ENCODE results near the gene NKX6-2.
"Not testable (repeated sequence)": the region's sequence is repeated elsewhere in the genome, so short reads cannot be mapped to it uniquely, and the experiment has no call there.

NKX6-2 gene

DNA sequence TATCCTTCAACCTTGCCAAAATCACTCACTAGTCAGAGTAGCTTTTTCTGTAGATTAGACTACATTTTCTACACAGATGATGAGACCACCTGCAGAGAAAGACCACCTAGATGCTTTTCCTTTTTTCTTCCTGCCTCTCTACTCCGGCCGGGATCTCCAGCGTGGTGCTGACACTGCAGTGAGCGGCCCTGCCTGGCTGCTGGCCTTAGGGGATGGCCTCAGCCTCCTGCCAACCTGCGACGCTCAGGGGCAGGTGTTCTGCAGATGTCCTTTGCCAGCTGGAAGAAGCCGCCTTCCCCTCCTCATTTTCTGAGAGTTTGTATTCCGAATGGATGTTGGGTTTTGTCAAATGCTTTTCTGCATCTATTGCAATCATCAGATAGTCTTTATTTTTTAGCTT is 43.5 kb upstream of the NKX6-2 start:
- TF ChIP-seq, protein P1, sequence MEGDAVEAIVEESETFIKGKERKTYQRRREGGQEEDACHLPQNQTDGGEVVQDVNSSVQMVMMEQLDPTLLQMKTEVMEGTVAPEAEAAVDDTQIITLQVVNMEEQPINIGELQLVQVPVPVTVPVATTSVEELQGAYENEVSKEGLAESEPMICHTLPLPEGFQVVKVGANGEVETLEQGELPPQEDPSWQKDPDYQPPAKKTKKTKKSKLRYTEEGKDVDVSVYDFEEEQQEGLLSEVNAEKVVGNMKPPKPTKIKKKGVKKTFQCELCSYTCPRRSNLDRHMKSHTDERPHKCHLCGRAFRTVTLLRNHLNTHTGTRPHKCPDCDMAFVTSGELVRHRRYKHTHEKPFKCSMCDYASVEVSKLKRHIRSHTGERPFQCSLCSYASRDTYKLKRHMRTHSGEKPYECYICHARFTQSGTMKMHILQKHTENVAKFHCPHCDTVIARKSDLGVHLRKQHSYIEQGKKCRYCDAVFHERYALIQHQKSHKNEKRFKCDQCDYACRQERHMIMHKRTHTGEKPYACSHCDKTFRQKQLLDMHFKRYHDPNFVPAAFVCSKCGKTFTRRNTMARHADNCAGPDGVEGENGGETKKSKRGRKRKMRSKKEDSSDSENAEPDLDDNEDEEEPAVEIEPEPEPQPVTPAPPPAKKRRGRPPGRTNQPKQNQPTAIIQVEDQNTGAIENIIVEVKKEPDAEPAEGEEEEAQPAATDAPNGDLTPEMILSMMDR (IDR thresholded peaks at IDR 0.05; ENCODE audit: control extremely low read depth, extremely low read depth, low read depth, missing control alignments) = no peak
- CTCF ChIA-PET = no interaction called here
- DNase-seq (ENCODE audit: extremely low spot score) = no peak
- POLR2A ChIA-PET = no interaction called here

GRCh38 chr10:132828681-132829080 is 42.7 kb upstream of the NKX6-2 start:
- TF ChIP-seq, protein P1 (IDR thresholded peaks at IDR 0.05; ENCODE audit: control extremely low read depth, extremely low read depth, low read depth, missing control alignments) = no peak
- ChIA-PET CTCF (no interaction called here), POLR2A (no interaction called here)
- DNase-seq (ENCODE audit: extremely low spot score) = no peak

DNA sequence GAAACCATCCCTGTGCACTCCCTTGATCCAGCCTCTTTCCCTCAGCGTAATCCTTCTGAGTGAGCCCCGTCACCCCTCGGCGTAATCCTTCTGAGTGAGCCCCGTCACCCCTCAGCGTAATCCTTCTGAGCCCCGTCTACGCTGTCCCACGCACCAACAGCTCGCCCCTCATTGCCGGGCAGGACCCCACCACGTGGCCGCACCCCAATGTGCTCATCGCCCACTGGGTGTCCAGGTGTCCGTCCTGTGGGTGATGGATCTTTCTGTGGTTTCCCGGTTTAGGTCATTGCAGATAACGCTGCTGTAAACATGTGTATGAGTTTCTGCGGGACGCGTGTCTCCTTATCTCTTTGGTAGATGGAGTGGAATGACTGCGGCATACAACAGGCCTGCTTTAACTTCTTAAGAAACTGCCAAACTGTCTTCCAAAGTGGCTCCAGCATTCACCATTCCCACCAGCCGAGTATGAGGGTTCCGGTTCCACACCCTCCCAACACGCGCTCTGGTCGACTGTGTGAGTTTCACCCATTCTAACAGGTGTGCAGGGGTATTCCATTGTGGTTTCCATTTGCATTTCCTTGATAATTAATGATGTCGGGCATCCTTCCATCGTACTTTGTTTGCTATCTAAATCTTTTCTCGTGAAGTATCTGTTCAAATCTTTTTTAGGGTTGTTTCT is 42.1 kb upstream of the NKX6-2 start:
- ChIA-PET POLR2A (no interaction called here), CTCF (no interaction called here)
- DNase-seq (ENCODE audit: extremely low spot score) = no peak
- TF ChIP-seq, protein P1 (IDR thresholded peaks at IDR 0.05; ENCODE audit: control extremely low read depth, extremely low read depth, low read depth, missing control alignments) = no peak

DNA sequence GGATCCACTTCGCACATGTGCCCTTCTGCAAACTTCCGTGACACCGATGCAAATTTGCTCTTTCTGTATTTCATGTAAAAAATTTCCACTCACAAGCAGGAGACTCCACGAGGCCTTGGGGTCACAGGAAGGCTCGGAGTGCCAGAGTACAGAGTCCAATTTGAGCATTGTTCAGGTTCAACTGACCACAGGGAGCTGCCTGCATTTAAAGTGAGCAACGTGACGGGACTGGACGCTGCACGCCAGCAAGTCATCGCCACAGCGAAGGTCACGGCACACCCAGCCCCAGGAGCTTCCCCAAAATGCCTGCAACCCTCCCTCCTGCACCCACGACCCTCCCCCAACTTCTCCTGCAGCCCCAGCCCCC is 41.5 kb upstream of the NKX6-2 start:
- CTCF ChIA-PET = no interaction called here
- no peak for DNase-seq (ENCODE audit: extremely low spot score)
- TF ChIP-seq, protein P1 (IDR thresholded peaks at IDR 0.05; ENCODE audit: control extremely low read depth, extremely low read depth, low read depth, missing control alignments) = no peak
- POLR2A ChIA-PET = no interaction called here

DNA sequence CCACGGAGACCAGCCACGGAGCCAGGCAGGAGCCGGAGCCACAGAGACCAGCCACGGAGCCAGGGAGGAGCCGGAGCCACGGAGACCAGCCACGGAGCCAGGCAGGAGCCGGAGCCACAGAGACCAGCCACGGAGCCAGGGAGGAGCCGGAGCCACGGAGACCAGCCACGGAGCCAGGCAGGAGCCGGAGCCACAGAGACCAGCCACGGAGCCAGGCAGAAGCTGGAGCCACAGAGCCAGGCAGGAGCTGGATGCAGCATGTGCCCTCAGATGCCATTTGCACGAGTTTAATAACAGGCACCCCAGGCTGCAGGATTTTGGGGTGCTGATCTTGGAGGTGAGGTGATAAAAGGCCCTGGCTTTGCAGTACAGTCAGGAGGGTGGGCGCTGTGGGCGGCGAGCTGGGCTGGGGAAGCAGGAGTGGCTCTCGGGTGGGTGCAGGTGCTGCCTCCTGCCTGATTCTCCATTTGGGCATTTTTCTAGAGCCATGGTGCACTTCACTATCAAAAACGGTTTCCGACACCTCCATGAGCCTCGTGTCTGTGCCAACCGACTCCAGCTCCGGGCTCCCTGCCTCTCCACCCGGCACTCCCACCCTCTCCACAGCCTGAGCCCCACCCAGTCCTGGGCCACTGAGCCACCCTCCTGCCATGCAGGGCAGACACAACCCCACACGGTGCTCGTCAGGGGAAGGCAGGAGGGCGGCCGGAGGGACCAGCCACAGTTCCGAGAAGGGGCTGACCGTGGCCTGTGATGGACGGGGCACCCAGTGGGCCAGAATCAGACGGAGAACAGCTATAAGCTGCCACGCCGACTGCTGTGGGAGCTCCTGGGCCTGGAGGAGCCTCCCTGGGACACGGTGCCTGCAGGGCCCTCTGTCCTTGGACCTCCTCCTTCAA is 40.8 kb upstream of the NKX6-2 start:
- ChIA-PET POLR2A (no interaction called here), CTCF (no interaction called here)
- no peak for DNase-seq (ENCODE audit: extremely low spot score)
- TF ChIP-seq, protein P1 (IDR thresholded peaks at IDR 0.05; ENCODE audit: control extremely low read depth, extremely low read depth, low read depth, missing control alignments) = no peak

GRCh38 chr10:132825783-132826523 is 40.0 kb upstream of the NKX6-2 start:
- POLR2A ChIA-PET; CTCF ChIA-PET; DNase-seq (ENCODE audit: extremely low spot score): not testable (repeated sequence)

- POLR2A ChIA-PET = no interaction called here
- TF ChIP-seq, protein P1 (IDR thresholded peaks at IDR 0.05; ENCODE audit: control extremely low read depth, extremely low read depth, low read depth, missing control alignments) = no peak
- DNase-seq (ENCODE audit: extremely low spot score) = no peak
- CTCF ChIA-PET = no interaction called here
Measured at GRCh38 chr10:132820056-132820455, 34.1 kb upstream of the NKX6-2 start.

All from GM10248 (cell line).